Fibroblast of pulmonary artery (primary cell): ENCODE data around the gene SENP7.

Source experiments
- DNase-seq: peaks from one replicate; pipeline ENCODE4 v3.0.0-alpha.2; 2010; ENCODE audit warnings: low read depth
- H3K4me3 ChIP-seq: replicated peaks from 2 replicates; pipeline ENCODE4 v1.5.1; 2011; ENCODE audit warnings: low read depth, mild to moderate bottlenecking, control low read depth, low read length, moderate library complexity
- TF ChIP-seq, protein P1 (sequence below): IDR thresholded peaks from 2 replicates; pipeline ENCODE4 v1.5.1; 2011; ENCODE audit warnings: mild to moderate bottlenecking, control low read depth, low read length, inconsistent platforms; ENCODE audit errors: missing control alignments

Gene SENP7

DNA sequence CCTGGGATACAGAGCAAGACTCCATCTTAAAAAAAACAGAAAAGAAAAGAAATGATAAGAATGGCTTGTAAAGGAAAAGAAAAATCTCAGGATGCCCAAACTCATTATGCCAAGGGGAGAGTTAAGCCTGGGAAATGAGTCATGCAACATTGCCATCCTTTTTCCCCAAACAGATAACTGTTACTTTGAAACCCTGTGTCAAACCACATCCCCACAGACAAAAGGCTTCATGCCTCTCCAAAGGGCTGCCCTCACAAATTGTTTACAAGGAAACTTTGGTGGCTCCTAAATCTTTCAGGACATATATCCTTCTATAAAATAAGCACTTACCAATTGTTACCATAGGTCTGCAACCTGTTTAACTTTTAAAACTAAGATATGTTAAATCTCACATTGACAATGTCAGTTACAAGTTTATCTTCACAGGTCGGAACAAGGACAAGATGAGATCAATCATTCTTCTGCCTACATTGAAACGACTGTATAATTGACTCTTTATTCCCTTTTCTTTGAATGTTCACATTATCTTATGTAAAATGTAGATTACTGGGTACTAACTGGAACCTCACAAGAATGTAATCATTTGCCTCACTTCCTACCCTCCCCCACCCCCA lies 18.6 kb upstream of the SENP7 start:
- H3K4me3 ChIP-seq, result no peak overlapping the region
- TF ChIP-seq, protein P1, sequence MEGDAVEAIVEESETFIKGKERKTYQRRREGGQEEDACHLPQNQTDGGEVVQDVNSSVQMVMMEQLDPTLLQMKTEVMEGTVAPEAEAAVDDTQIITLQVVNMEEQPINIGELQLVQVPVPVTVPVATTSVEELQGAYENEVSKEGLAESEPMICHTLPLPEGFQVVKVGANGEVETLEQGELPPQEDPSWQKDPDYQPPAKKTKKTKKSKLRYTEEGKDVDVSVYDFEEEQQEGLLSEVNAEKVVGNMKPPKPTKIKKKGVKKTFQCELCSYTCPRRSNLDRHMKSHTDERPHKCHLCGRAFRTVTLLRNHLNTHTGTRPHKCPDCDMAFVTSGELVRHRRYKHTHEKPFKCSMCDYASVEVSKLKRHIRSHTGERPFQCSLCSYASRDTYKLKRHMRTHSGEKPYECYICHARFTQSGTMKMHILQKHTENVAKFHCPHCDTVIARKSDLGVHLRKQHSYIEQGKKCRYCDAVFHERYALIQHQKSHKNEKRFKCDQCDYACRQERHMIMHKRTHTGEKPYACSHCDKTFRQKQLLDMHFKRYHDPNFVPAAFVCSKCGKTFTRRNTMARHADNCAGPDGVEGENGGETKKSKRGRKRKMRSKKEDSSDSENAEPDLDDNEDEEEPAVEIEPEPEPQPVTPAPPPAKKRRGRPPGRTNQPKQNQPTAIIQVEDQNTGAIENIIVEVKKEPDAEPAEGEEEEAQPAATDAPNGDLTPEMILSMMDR, result no peak

DNA sequence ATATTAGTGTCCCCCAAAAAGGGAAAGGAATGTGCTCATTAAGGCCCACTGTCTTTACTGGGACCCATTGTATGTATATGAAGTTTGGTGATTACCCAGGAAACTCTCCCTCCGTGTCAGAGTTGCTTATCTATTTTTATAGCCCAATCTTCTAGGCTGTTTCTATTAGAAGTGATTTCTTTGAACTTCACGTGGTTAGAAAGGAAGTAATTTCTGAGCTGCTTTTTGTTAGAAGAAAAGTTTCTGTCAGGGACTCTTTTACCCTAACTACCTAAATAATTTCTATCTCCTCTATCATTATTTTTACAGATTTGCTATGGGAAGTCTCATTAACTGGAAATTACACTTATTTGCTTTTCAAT lies 17.7 kb upstream of the SENP7 start:
- TF ChIP-seq, protein P1, result no peak
- no peak for DNase-seq
- no peak overlapping the region for H3K4me3 ChIP-seq

More for the DNA sequence above, 18.6 kb upstream of the SENP7 start:
- DNase-seq, result no peak

DNA sequence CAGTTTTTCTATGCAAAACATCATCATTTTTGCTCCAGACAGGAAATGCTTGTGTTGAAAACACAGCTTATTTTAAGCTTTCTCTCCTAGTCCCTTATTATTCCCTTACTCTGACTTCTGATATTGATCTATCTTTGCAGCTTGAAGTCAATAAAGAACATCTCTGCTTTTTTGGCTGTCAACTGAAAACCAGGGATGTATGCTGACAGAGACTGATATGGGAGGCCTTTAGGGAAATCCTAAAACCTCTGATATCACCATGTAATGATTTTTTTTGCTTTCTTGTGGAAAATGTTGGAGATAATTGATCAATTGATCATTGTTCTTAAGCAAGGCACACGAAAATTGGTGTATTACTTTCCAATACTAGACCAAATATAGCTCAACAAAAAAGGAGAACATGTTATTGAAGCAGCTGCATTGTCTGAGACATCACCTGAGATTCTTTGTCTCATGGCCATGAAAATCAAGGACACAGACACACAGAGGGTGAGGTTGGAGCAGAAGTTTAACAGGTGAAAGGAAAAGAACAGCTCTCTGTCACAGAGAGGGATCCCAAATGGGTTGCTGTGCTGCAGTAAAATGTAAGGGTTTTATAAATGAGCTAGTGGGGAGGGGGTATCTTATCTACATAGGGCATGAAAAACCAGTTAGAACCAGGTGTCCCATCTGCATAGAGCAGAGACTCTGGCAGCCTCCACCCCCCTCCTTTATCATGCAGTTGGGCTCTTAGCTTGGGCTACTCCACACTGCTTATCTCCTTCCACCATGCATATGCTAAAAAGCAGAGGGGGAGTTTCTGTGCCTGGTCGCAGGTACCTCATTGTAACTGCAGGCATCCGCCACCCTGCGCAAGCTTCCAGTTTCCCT lies 17.0 kb upstream of the SENP7 start:
- no peak for DNase-seq
- H3K4me3 ChIP-seq, result no peak overlapping the region
- TF ChIP-seq, protein P1, result no peak

DNA sequence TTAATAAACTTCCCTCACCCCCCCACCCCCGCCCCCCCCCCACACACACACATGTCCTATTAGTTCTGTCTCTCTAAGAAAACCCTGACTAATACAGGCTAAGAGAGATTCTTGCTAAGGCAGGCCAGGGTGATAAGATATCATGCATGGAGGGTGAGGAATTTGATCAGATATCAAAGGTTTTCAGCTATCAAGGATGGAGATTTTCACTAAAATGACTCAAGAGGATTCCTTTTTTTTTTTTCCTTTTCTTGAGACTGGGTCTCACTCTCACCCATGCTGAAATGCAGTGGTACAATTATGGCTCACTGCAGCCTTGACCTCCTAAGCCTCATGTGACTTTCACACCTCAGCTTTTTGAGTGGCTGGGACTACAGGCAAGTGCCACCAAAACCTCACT lies 14.9 kb upstream of the SENP7 start:
- DNase-seq, result no peak
- no peak overlapping the region for H3K4me3 ChIP-seq
- TF ChIP-seq, protein P1, result no peak

DNA sequence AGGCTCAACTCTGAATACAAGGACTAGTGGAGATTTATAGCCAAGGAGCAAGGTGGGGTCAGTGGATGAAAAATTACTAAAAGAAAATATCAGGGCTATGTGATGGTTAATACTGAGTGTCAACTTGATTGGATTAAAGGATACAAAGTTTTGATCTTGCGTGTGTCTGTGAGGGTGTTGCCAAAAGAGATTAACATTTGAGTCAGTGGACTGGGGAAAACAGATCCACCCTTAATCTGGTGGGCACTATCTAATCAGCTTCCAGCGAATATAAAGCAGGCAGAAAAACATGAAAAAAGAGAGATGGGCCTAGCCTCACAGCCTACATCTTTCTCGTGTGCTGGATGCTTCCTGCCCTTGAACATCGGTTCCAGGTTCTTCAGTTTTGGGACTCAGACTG lies 14.4 kb upstream of the SENP7 start:
- TF ChIP-seq, protein P1, result no peak
- no peak for DNase-seq
- H3K4me3 ChIP-seq, result no peak overlapping the region

DNA sequence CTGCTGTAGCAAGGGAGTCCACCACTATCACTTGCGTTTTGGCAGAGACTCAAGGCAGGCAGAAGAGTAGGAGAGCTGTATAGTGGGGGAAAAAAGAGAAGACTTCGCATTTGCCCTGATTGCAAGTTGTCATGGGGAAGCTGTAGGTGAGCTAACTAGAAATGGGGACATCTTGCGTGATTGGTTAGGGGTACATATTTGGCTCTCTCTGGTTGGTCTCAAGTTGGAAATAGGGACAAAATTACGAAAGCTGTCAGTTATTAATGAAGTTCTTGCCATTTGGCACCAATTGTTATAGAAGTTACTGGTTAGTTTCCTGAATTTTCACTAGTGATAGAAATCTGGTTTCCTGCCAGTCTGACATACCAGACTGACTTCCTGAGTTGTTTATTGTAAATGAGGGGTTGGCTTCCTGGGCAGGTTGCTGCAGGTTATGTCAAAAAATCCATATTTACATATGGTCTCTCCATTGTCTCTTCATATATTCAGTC lies 8.2 kb upstream of the SENP7 start:
- no peak overlapping the region for H3K4me3 ChIP-seq
- TF ChIP-seq, protein P1, result no peak
- no peak for DNase-seq
